DMS153 (cell line): ENCODE data around the gene PCDHB4.
"Not testable (repeated sequence)": the region's sequence is repeated elsewhere in the genome, so short reads cannot be mapped to it uniquely, and the experiment has no call there.

ENCODE experiments used
- DNase-seq: peaks from one replicate; lab custom pipeline; 2025; lab: John Stamatoyannopoulos, UW

PCDHB4 gene

DNA sequence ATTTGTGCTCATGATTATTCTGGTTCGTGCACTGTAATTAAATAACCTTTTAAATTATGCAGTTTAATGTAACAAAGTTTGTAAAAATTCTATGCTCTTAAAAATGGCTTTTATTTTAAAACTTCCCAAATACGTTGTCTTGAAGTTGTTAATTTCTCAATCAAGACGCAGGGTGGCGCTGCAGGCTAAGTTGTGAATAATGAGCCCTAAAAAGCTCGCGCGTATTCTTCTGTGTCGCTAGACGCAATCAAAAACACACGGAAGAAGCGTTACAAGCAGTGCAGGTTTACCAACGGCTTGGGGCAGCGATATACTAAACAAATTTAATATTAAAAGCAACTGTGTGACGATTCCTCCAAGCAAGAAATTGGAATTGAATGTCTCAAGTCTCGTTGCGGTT, at the start of gene PCDHB4:
PCDHB4 (plus strand) TSS at position 256 of the 400 bp plus-strand sequence. CDS start 181 bp downstream, outside the sequence.
- no peak for DNase-seq

DNA sequence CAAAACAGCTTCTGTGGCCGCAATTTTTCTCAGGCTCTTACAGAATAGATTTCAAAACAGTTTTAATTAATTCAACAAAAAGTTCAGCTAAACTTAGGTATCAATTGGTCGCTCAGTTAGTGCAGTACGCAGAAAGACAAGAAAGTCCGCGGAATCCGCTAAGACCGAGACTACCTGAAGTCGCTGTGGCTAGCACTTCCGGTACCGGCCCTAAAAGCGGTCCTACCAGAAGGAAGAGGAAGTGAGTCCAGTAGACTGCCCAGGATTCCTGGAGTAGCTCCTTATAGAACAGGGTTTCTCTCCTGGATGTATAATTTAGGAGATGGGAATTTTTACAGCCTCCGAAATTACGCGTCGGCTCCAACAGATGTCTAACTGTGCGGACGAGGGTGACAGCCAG, 43.8 kb upstream of the PCDHB4 start:
- DNase-seq: no peak

- DNase-seq: no peak
Measured at GRCh38 chr5:141082228-141082627, 39.4 kb upstream of the PCDHB4 start.

DNA sequence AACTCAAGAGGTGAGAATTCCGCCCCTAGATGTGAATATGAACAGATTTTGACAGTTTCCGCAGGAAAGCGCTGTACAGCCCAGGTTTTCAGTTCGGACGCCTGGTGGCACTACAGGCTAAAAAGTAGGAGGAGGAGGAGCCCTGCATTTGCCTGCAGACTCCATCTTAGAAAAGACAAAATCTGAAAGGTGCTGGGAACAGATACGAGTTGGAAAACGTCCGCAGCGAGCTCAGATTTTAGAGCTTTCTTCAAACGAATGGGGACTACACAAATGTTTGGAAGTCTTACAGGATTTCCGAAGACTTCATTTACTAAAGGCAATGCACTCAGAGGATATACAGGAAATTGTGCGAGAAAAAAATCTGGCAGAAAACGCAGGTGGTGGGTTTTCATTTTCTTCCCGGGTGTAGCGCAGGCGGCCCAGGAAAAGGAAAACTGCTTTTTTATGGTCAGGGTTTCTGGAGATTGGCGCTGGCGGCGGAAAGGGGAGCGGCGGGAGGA, 37.1 kb upstream of the PCDHB4 start:
- DNase-seq: peak; percentile 33

- DNase-seq: no peak
Measured at GRCh38 chr5:141094481-141095262, 26.9 kb upstream of the PCDHB4 start, which contains the start of gene PCDHB2. Gene PCDHB2, plus strand, starts transcription at chr5:141094615. Its CDS starts 176 bp downstream, at chr5:141094791.

GRCh38 chr5:141095263-141095641, 26.4 kb upstream of the PCDHB4 start:
- DNase-seq: no peak

DNA sequence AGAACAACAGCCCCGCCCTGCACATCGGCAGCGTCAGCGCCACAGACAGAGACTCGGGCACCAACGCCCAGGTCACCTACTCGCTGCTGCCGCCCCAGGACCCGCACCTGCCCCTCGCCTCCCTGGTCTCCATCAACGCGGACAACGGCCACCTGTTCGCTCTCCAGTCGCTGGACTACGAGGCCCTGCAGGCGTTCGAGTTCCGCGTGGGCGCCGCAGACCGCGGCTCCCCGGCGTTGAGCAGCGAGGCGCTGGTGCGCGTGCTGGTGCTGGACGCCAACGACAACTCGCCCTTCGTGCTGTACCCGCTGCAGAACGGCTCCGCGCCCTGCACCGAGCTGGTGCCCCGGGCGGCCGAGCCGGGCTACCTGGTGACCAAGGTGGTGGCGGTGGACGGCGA, 25.4 kb upstream of the PCDHB4 start:
- DNase-seq: not testable (repeated sequence)

DNA sequence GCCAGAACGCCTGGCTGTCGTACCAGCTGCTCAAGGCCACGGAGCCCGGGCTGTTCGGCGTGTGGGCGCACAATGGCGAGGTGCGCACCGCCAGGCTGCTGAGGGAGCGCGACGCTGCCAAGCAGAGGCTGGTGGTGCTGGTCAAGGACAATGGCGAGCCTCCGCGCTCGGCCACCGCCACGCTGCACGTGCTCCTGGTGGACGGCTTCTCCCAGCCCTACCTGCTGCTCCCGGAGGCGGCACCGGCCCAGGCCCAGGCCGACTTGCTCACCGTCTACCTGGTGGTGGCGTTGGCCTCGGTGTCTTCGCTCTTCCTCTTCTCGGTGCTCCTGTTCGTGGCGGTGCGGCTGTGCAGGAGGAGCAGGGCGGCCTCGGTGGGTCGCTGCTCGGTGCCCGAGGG, 25.0 kb upstream of the PCDHB4 start:
- not testable (repeated sequence) for DNase-seq

GRCh38 chr5:141100243-141100805, 21.3 kb upstream of the PCDHB4 start, which contains the start of gene PCDHB3:
Gene PCDHB3, plus strand, starts transcription at chr5:141100473. Its CDS starts 177 bp downstream, at chr5:141100650.
- peak; percentile 64 for DNase-seq

GRCh38 chr5:141101059-141101458, 20.6 kb upstream of the PCDHB4 start:
- no peak for DNase-seq

GRCh38 chr5:141102070-141102469, 19.5 kb upstream of the PCDHB4 start:
- DNase-seq: not testable (repeated sequence)

GRCh38 chr5:141102471-141102870, 19.1 kb upstream of the PCDHB4 start:
- not testable (repeated sequence) for DNase-seq

GRCh38 chr5:141105350-141105749, 16.3 kb upstream of the PCDHB4 start:
- no peak for DNase-seq

- DNase-seq: no peak
Measured at GRCh38 chr5:141119250-141119649, 2.4 kb upstream of the PCDHB4 start.

DNA sequence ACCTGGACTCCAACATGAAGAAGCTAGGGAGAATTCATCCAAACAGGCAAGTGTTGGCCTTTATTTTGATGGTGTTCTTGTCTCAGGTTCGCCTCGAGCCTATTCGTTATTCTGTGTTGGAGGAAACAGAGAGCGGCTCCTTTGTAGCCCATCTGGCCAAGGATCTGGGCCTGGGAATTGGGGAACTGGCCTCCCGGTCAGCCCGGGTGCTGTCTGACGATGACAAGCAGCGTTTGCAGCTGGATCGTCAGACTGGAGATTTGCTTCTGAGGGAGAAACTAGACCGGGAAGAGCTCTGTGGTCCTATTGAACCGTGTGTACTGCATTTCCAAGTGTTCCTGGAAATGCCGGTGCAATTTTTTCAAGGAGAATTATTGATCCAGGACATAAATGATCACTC, 367 bp downstream of the PCDHB4 start:
- no peak for DNase-seq

DNA sequence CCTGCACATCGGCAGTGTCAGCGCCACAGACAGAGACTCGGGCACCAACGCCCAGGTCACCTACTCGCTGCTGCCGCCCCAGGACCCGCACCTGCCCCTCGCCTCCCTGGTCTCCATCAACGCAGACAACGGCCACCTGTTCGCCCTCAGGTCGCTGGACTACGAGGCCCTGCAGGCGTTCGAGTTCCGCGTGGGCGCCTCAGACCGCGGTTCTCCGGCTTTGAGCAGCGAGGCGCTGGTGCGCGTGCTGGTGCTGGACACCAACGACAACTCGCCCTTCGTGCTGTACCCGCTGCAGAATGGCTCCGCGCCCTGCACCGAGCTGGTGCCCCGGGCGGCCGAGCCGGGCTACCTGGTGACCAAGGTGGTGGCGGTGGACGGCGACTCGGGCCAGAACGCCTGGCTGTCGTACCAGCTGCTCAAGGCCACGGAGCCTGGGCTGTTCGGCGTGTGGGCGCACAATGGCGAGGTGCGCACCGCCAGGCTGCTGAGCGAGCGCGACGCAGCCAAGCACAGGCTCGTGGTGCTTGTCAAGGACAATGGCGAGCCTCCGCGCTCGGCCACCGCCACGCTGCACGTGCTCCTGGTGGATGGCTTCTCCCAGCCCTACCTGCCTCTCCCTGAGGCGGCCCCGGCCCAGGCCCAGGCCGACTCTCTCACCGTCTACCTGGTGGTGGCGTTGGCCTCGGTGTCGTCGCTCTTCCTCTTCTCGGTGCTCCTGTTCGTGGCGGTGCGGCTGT, 1.9 kb downstream of the PCDHB4 start:
- DNase-seq: not testable (repeated sequence)

DNA sequence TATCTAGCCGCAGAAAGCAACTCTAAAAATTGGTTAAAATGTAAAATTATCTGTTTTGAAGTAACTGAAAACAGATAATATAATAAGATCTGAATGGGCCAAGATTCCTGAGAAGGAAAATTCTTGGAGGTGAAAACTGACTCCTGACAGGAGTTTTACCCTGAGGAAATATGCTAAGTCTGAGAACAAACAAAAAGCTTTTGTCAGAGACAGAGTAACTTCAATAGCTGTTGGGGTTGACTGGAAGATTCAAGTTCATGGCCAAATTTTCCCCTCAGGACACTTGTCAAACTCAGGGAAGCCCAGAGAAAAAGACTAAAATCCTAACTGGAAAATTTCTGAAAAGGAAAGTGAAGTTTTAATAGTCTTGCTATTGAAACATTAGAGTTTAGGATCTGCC, 5.7 kb downstream of the PCDHB4 start:
- DNase-seq: no peak

GRCh38 chr5:141135030-141135717, 13.6 kb downstream of the PCDHB4 start, which contains the start of gene PCDHB5:
Gene PCDHB5, plus strand, starts transcription at chr5:141135206. Its CDS starts 229 bp downstream, at chr5:141135435.
- no peak for DNase-seq

GRCh38 chr5:141135718-141136266, 14.2 kb downstream of the PCDHB4 start:
- no peak for DNase-seq

- DNase-seq: not testable (repeated sequence)
Measured at GRCh38 chr5:141137346-141137745, 15.7 kb downstream of the PCDHB4 start.

- no peak for DNase-seq
Measured at GRCh38 chr5:141149812-141150211, 28.2 kb downstream of the PCDHB4 start, which contains the start of gene PCDHB6. Gene PCDHB6, plus strand, starts transcription at chr5:141150057. Its CDS starts 201 bp downstream, at chr5:141150258.
